ENCODE results near the gene KLHL36. TPM values are rescaled to one million over a fixed set of nuclear protein-coding genes. Genes with fewer than 3 reads are reported as not detected.

KLHL36 gene
- total and polyA plus RNA-seq, 9 of the 15 experiments (the other 6 are each of a cell fraction or from before 2014, with no cell fraction given): 2.1 to 51.2 (median 18.5) TPM

- Histone ChIP-seq H3K79me2 (ENCODE audit: control insufficient read depth, insufficient read depth, low read length) (peaks cover 98% of the 10 kb centered on the region), H3K9ac (ENCODE audit: insufficient read depth in 1 of 2, low read depth in 2 of 2, low read length in 2 of 2) (no peak overlapping the region), H3K4me2 (ENCODE audit: insufficient read depth, low read length) (peak overlapping the region; percentile 10; the same call in 1 of the 2 replicates), H3K27ac (ENCODE audit: extremely low read depth, low read depth, low read length) (no peak overlapping the region), H3K4me3 (no peak overlapping the region), H3K4me1 (replicated peaks in 1 of 2; ENCODE audit: control insufficient read depth in 2 of 2, insufficient read depth in 2 of 2, low read length in 2 of 2) (peaks cover 38 to 52% of the 10 kb centered on the region in 2 experiments), H3K36me3 (ENCODE audit: control insufficient read depth, insufficient read depth, low read length) (peaks cover 58% of the 10 kb centered on the region), H3K9me3 (replicated peaks; ENCODE audit: control insufficient read depth, insufficient read depth, low read depth, low read length) (no peaks in the 10 kb centered on the region), H3K9me1 (ENCODE audit: control insufficient read depth, insufficient read depth, low read length) (peaks cover 20% of the 10 kb centered on the region), H2AFZ (ENCODE audit: low read depth, low read length) (no peak overlapping the region), H3K27me3 (ENCODE audit: control insufficient read depth in 2 of 2, insufficient read depth in 2 of 2, low read length in 2 of 2) (no peaks in the 10 kb centered on the region), H4K20me1 (replicated peaks; ENCODE audit: control insufficient read depth, insufficient read depth, low read length) (peaks cover 67% of the 10 kb centered on the region)
- 31% methylated on average over 2 of the region's 2 CpGs for WGBS (ENCODE audit: insufficient coverage, low coverage, missing lambda C conversion rate)
- TF ChIP-seq MEIS2 (IDR thresholded peaks at IDR 0.05; ENCODE audit: partially characterized antibody) (peak; percentile 39), NFIC (IDR thresholded peaks at IDR 0.05) (peak; percentile 55), PBX2 (CRISPR knock-in tag; IDR thresholded peaks at IDR 0.05; ENCODE audit: low read depth) (no peak), PBX2 (tag; conservative IDR thresholded peaks at IDR 0.05; ENCODE audit: low read depth) (peak; percentile 17; the same call in 1 of the 2 replicates), FOXO4 (CRISPR knock-in tag; IDR thresholded peaks at IDR 0.05) (no peak)
- ChIA-PET CTCF (ENCODE audit: low intra/inter-chr PET ratio) (no interaction called here), POLR2A (interaction anchor here (1.1 to 2.8 kb wide), 7 partner anchors 11 to 25 kb away, joined by 3 to 26 read pairs (median 5); no protein-coding TSS in a partner anchor)
- ATAC-seq (no peak), DNase-seq (ENCODE audit: extremely low read depth in 1 of 4, low spot score in 3 of 4) (no peak), FAIRE-seq (no peak)
- in situ Hi-C loops (cut with MboI): no loop called here
- BruUV-seq (replicated peaks): no TSS peak
- intact Hi-C loops (cut with micrococcal nuclease): no loop called here
These were observed 55.9 kb downstream of the KLHL36 start for GRCh38 chr16:84704253-84704652.
